ENCODE data around the gene HOXD3.

HOXD3 gene

DNA sequence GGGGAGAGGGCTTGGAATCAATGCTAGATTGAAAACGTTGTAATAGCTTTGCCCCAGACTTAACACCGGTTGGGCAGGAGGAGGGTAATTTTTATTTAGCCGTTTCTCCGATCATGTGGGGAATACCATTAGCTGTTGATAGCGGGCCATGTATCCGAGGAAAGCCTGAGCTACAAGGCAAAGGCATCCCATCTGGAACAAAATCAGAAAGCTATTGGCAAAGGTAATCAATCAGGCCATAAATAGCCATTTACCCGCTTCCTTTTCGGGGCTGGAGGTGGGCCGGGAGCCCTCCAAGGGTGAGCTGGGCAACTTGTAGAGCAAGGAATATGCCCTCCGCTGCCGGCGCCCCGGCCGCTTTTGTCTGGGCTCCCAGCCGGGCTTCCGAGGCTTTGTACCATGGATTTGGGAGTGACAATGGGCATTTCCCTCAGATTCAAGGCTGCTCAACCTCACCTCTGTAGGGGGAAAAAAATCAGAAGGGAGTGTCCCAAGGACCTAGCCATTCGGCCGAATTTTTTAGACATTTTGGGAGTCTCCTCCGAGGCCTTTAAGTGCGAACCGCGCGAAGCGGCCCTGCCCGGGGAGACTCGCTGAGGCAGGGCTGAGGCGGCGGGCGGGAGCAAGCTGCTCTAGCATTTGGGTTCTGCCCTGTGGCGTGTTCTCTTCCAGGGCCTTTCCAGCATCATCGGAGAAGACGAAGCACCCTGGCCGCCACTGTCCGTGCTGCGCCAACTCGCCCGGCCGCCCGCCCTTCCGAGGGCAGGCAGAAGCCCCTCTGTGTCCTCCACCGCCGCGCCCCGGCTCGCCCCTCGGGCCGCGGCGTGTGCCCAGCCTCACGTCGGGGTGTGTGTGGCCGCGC, 35.7 kb upstream of the HOXD3 start:
- DNase-seq (ENCODE audit: low read depth): no peak

DNA sequence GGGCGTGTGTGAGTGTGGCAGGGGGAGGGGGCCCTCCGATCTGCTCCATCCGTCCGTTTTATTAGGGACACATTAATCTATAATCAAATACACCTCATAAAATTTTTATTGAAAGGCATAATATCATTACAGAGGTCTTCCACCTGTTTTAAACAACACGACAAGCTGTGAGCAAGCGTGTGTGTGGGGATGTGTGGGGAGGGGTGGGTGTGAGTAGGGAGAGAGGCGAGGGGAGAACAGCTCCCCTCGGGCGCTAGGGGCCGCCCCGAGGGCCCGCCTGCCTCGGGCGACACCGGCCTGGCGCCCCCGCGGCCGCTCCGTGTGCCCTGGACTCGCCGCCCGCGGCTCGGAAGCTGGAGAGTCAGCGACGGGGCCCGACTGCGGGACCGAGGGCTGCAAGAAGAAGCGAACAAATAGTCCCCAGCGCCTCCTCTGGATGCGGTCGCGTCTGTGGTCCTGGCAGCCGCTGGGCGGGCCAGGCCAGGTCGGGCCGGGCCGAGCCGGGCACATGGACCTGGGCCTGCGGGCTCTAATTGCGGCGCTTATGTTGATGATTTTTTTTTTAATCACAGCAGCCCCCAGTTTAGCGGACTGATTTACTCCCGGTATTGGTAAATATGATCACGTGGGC, 34.9 kb upstream of the HOXD3 start:
- no peak for DNase-seq (ENCODE audit: low read depth)

DNA sequence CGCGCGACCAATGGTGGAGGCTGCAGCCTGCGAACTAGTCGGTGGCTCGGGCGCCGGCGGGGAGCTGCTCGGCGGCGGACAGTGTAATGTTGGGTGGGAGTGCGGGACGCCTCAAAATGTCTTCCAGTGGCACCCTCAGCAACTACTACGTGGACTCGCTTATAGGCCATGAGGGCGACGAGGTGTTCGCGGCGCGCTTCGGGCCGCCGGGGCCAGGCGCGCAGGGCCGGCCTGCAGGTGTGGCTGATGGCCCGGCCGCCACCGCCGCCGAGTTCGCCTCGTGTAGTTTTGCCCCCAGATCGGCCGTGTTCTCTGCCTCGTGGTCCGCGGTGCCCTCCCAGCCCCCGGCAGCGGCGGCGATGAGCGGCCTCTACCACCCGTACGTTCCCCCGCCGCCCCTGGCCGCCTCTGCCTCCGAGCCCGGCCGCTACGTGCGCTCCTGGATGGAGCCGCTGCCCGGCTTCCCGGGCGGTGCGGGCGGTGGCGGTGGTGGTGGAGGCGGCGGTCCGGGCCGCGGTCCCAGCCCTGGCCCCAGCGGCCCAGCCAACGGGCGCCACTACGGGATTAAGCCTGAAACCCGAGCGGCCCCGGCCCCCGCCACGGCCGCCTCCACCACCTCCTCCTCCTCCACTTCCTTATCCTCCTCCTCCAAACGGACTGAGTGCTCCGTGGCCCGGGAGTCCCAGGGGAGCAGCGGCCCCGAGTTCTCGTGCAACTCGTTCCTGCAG, 34.3 kb upstream of the HOXD3 start, which contains the start of gene HOXD9:
Gene HOXD9, plus strand, starts transcription at position 37 of the 728 bp plus-strand sequence. Its CDS starts 50 bp downstream, at position 87.
- DNase-seq (ENCODE audit: low read depth): no peak

DNA sequence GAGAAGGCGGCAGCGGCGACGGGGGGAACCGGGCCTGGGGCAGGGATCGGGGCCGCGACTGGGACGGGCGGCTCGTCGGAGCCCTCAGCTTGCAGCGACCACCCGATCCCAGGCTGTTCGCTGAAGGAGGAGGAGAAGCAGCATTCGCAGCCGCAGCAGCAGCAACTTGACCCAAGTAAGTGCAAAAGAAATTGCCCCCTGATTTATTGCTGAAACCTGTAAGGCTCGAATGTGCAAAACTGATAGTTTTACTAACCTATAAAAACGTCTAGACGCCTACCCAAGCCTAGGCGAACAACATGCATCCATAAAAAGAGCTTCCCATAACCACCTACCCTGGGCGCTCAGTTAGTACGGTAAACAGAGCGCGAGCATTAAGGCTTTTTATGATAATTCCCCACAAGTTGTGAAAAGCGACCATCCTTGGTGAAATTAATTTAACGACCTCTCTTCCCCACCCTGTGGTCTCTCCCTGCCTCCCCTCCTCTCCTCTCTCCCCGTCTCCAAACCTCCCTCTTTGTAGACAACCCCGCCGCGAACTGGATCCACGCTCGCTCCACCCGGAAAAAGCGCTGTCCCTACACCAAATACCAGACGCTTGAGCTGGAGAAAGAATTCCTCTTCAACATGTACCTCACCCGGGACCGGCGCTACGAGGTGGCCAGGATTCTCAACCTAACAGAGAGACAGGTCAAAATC, 33.5 kb upstream of the HOXD3 start:
- no peak for DNase-seq (ENCODE audit: low read depth)

DNA sequence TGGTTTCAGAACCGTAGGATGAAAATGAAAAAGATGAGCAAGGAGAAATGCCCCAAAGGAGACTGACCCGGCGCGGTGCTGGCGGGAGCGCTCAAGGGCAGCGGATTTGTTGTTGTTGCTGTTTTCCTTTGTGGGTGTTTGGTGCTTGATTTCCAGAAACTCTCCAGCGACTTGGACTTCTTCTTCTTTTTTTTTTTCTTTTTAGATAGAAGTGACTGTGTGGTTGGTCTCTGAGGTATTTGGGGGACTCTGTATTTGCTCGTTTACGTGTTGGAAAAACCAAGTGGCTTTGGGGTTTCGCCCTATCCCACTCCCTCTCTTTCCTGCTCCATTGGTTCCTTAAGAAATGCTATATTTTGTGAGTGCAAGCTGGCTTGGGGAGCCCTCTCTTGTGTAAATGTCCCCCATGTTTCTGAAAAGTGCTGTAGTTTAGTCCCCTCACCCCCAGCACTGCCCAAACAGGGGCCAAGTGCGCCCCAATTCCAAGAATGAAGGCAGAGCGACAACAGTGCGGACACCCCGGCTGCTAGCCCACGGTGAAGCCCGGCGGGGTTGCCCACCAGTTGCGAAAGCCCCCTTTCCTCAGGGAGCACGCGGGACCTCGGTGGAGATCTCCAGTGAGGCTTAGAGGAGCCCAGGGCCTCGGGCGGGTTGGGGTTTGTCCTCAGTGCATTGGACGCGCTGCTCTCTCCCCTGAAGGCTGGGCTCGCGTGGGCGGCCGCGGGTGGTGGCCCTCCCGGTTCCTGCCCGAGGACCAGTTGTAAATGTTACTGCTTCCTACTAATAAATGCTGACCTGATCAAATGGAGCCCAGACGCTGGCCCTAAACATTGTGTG, 32.8 kb upstream of the HOXD3 start:
- DNase-seq (ENCODE audit: low read depth): no peak

DNA sequence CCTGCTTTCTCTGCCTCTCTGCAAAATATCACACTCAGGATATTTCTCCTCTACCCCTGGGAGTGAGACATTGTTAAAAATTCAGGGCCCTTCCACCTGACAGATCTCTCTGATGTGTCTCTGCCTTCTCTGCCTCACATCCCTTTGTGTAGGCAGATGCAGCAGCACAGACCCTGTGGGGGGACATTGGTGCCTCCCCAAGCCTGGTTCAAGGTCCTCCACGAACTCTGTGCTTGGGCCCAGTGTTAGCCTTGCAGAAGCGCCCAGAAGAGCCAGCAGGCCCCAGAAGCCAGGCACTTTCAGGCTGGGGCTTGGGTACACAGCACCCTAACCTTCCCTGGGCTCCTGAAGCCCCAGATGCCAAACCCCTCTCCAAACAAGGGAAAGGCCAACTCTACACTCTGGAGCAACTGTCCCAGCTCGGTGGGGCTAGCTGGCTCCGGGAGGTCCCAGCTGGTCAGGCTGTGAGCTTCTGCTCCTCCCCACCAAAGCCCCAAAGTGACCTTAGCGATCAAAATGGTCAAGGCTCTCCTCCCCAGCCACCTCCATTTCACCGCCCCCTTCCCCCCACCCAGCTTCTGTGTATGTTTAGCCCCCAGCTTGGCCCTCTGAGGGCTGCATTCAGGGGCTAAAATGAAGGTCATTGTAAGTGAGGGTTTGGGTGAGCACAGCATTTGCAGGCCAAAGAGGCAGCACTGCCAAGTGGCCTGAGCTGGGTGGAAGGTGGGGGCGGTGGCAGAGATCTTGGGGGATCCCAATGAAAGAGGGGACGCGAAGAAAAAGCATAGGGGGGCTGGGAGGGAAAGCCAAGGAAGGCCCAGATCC, 31.9 kb upstream of the HOXD3 start:
- DNase-seq (ENCODE audit: low read depth): no peak

DNA sequence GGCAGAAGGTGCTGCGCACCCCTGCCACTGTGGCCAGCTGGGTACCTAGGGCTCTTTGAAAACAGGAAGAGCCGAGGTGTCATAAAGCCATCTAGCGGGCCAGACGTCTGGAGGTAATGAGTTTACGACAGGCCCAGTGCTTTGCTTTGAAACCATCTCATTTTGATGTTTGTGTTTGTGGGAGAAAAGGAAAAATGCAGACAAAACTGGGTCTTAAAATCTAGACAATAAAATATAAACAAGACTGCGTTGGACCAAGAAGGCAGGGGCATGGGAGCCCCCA, 31.4 kb upstream of the HOXD3 start:
- DNase-seq (ENCODE audit: low read depth): no peak

DNA sequence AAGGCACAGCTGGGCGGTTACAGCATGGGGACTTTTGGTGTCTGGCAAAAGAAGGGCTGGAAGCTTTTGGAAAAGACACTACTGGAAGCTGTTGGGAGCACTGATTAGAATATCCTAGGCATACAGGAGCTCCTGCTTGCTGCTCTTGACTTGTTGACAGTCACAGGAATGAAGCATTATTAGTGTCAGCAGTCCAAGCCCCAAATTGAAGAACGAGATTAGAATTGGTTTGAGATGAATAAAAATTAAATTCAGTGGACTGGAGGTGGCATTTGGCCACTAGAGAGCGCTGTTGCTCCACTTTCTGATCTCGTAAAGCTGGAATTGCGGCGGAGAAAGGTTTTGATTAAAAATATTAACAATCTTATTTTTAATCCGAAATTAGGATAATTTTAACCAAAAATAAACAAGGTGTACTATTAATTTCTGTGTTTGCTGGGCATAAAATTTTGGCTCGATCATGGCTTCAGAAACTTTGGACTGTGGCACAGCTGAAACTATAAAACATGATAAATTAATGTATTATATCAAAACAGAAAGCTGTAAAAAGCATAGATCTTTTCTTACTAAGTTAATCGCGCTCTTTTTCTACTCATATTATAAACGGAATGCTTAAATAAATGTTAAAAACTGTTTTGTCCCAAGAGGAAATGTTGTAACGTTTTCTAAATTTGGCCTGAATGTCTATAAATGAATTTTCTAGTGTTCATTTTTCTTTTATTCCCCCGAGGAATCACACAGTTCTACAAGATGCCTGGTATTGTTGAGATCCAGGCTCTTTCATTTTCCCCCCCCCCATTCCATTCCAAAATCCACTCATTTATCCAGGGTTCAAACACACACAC, 30.0 kb upstream of the HOXD3 start:
- peak; percentile 40 for DNase-seq (ENCODE audit: low read depth)

DNA sequence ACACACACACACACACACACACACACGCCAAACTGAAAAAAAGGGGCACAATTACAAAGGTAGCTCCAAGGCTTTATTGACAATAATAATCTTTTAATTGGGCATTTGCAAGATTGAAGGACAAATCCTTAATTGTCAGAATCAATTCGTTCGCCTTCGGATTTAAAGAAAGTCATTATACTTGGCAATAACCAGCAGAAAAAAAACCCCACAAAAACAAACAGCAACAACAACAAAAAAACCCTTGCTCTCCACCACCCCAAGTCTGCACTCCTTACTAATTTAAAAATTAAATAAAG, 29.4 kb upstream of the HOXD3 start:
- DNase-seq (ENCODE audit: low read depth): no peak

DNA sequence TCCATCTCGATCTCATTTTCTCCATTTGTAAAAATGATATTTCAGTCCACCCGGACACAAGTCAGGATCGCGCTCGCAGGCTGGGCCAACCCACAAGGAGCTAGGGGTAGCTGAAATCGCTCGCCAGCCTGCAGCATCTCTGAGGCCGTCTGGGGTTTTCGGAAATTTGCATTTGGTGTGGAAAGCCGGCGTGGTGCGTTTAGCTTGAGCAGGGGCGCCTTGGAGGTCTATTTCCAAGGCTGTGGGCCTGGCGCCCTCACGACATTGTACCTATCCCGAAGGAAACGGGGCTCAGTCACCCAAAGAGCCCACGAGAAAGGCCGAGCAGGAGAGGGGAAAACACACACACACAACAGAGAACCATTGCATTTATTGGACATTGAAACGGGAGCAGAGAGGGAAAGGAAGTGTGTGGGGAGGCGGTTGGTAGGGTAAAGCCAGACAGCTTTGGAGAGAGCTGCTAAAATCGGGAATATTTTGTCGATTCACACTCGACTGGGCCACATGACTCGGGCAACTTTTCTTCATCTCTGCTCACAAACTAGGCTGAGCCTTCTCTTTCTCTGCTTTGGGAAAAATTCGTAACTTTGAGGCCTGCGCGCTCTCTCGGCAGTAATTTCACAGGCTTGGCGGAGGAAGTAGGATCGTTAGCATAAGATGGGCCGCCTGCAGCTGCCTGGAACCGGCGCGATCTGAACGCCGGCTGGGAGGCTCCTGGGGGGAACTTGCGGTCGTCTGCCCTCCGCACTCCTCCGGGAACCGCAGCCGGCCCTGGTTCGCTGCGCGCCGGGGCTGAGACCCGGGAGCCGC, 28.7 kb upstream of the HOXD3 start:
- DNase-seq (ENCODE audit: low read depth): no peak

DNA sequence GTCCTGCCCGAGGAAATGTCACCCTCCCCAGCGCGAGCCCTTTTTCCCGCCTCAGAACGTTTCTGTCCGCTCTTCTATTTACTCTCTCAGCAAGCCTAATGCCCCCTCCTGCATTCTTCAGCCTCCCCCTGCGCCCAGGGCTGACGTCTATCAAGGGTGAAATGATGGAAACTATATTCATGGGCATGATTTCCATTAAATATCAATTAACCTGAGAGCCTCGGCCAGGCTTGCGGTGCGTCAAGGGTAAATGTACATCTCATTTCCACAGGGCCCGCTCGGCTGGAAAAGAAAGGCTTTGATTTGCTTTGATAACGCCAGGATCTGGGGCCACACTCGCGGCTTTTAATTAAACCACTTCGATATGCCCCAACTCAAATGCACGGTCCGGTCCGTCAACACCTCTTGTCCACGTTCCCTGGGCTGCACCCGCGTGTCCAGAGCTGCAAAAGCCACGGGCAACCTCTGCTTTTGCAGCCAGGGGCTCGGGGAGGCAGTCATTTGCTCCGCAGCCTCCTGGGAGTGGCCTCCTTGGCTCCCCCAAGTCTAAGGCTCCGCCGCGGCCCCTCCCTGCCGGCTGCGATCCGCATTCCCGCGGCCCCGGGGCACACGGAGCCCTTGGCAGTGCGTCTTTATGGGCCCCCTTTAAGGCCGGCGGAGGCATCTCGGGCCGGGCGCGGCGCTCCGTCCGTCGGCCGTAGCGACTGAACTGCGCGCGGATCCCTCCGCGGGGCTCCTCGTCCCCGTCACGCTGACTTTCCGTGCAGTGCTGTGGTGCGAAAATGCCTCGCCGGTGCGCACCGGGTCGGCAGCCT, 27.9 kb upstream of the HOXD3 start, which contains the start of gene HOXD8:
Gene HOXD8, plus strand, starts transcription at position 724 of the 815 bp plus-strand sequence. CDS start 662 bp downstream, outside the sequence.
- DNase-seq (ENCODE audit: low read depth): no peak

DNA sequence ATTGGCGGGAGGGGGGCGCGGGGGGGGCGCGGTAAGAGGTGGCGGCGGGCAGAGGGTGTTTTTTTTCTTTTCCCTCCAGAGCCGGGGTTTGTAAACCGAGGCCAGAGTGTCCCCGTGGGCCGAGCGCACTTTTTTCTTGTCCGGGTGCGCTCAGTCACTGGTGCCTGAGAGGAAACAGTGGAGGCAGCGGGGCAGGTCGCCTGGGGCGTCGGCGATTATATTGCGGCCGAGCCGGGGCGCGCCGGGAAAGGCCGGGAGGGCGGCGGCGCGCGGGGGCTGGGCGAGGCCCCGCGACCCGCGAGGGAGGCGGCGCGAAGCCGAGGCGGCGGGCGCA, 27.3 kb upstream of the HOXD3 start:
- no peak for DNase-seq (ENCODE audit: low read depth)

DNA sequence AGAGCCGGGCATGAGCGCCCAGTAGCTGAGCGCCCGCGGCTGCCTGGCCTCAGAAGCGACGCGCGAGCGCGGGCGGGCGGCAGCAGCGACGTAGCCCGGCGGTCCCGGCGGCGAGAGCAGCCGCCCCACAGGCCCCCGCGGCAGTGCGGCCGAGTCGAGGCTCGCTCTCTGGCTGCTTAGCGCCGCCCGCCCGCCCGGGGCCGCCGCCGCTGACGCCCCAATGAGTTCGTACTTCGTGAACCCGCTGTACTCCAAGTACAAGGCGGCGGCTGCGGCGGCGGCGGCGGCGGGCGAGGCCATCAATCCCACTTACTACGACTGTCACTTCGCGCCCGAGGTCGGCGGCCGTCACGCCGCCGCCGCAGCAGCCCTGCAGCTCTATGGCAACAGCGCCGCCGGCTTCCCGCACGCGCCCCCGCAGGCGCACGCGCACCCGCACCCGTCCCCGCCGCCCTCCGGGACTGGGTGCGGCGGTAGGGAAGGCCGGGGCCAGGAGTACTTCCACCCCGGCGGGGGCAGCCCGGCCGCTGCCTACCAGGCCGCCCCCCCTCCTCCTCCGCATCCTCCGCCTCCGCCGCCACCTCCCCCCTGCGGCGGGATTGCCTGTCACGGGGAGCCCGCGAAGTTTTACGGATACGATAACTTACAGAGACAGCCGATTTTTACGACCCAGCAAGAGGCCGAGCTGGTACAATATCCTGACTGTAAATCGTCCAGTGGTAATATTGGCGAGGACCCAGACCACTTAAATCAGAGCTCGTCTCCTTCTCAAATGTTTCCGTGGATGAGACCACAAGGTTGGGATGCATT, 26.8 kb upstream of the HOXD3 start:
- no peak for DNase-seq (ENCODE audit: low read depth)

DNA sequence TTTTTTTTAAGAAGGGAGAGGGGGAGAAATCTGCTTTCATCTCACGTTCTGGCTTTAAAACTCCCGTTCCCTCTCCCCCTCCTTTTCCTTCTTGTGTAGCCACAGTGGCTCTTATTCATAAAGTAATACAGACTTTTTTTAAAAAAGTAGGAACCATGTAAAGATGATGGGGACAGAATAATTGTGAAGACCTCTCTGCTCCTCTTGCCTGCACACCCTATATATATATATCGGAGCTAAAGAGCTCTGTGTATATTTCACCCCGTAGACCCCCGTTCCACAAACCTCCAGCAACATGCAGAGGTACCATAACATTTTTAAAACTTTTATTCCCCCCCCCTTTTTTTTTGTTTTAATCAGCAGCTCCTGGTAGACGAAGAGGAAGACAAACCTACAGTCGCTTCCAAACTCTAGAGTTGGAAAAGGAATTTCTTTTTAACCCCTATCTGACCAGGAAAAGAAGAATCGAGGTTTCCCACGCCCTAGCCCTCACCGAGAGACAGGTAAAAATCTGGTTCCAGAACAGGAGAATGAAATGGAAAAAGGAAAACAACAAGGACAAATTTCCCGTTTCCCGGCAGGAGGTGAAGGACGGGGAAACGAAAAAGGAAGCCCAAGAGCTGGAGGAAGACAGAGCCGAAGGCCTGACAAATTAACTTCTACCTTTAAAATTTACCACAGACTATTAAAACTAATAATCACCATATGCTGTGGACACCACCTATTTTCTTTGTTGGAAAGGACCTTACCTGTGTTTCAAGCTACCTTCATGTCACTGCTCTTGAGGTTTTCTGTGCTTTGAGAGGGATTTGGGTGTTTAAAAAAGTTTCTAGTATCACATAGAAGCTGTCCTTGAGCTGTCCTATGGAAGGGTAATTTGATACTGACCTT, 25.9 kb upstream of the HOXD3 start:
- DNase-seq (ENCODE audit: low read depth): no peak

DNA sequence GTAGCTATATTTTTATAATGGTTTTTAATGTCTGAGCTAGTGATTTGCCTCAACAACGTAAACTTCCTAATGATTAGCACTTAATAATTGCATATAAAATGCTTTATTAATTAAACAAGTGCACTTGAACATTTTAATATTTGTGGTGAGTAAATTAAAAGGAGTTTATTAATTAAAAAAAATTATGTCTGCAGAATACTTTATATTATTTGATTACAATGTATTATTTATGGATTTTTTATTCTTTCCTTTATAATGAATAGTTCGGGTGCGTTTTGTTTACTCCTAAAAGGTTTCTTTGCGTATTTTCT, 25.3 kb upstream of the HOXD3 start:
- DNase-seq (ENCODE audit: low read depth): no peak
